AG20443 (cell line): ENCODE results near the gene FAHD1.
"Not testable (repeated sequence)": the region's sequence is repeated elsewhere in the genome, so short reads cannot be mapped to it uniquely, and the experiment has no call there.

Source experiments
- DNase-seq: peaks from one replicate; pipeline ENCODE4 v3.0.0; 2012; ENCODE audit warnings: low spot score, mixed read lengths

Gene FAHD1

DNA sequence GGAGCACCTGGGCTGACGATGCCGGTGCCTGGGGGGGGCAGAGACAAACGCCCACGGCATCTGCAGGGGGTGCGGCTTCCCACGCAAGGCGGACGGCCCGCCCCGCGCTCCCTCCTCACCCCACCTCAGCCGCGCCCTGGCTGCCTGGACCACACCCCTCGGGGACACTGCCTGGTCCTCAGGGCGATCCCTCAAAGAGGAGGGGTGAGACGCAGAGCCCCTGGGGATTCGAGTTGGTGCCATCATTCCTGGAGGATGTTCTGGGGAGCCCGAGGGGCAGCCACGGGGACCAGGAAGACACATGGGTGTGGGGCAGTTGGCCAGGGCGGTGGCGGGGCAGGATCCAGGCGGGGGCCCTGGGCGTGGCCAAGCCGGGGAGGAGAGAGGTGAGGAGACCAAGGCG, 37.4 kb upstream of the FAHD1 start:
- DNase-seq: no peak

DNA sequence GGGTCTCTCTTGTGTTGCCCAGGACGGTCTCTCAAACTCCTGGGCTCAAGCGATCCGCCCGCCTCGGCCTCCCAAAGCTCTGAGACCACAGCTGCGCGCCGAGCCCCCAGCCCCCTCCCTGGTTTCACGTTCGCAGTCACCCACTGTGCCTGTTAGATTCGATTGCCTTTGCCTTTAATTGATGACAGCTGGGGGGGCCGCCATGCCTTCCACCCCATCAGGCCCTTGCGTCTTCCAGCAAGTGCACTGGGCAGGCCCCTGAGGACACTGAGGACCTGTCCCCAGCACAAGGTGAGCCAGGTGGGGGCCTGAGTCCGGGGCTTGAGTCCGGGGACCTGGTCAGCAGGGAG, 36.8 kb upstream of the FAHD1 start:
- no peak for DNase-seq

DNA sequence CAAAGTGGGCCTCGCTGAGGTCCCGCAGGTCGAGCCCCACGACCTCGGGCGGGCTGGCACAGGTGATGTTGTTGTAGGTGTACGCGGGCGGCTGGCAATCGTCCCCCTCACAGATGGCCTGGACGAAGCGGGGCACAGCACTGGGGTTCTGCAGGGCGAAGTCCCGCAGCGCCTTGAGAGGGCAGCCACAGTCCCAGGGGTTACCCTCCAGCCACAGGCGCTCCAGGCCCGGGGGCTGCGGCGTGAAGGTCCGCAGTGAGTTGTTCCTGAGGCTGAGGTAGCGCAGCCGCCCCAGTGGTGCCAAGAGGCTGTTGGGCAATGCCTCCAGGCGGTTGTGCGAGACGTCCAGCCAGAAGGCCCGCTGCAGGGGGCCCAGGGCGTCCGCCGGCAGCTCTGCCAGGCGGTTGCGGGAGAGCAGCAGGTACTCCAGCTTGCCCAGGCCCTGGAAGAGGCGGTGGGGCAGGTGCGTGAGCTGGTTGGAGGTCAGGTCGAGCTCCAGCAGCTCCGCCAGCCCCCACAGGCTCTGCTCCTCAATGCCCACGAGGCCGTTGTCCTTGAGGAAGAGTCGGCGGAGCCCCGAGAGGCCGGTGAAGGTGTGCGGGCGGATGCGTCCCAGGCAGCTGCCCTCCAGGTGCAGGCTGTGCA, 36.3 kb upstream of the FAHD1 start:
- no peak for DNase-seq

DNA sequence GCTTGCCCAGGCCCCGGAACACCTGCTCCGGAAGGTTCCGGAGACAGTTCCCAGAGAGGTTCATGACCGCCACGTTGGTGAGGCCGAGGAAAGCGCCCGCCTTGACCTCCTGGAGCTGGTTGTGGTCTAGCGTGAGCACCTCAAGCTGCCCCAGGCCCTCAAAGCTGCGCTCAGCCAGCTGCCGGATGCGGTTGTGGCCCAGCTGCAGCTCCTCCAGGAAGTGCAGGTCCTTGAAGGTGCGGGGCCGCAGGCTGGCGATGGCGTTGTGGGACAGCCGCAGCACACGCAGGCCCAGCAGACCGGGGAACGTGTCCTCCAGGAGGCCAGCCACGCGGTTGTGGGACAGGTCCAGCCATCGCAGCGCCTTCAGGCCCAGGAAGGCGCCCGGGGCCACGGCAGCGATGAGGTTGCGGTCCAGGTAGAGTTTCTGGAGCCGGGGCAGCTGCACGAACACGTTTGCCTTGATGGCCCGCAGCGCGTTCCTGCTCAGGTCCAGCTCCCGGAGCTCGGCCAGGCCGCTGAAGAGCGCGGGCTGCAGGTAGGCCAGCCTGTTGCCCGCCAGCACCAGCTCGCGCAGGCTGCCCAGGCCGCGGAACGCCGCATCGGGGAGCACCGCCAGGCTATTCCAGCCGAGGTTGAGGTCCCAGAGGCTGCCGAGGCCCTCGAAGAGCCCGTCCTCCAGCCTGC, 35.6 kb upstream of the FAHD1 start:
- DNase-seq: no peak

DNA sequence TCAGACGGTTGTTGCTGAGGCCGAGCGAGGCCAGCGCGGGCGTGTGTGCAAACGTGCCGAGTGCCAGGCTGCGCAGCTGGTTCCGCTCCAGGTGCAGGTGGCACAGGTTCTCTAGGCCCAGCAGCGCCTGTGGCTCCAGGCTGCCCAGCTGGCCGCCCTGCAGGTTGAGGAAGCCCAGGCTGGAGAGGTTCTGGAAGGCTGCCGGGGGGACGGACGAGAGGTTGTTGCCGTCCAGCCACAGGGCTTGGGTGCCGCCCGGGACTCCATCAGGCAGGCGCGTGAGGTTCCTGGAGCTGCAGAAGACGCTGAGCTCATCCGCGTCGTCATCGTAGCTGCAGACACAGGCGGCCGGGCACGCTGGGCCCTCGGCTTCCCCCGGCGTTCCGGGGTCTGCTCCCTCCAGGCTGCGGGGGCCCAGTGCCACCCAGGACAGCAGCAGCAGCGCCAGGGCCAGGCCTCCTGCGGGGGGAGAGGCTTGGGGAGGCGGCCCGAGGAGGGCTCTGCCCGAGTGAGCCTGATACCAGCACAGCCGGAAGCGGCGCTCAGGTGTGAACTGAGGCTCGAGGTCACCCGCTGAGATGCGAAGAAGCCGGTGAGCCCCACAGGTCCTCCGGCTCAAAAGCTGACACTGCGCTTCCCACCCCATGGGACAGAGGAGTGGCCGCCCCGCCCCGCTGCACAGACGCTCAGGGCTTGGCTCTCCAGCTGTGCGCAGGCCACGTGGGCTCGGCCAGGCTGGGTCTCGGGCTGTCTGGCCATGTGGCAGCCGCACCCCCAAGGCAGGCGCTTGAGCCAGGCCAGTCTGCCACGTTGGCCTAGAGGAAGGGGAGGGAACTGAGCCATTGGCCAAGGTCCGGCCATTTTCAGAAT, 34.8 kb upstream of the FAHD1 start:
- DNase-seq: no peak

DNA sequence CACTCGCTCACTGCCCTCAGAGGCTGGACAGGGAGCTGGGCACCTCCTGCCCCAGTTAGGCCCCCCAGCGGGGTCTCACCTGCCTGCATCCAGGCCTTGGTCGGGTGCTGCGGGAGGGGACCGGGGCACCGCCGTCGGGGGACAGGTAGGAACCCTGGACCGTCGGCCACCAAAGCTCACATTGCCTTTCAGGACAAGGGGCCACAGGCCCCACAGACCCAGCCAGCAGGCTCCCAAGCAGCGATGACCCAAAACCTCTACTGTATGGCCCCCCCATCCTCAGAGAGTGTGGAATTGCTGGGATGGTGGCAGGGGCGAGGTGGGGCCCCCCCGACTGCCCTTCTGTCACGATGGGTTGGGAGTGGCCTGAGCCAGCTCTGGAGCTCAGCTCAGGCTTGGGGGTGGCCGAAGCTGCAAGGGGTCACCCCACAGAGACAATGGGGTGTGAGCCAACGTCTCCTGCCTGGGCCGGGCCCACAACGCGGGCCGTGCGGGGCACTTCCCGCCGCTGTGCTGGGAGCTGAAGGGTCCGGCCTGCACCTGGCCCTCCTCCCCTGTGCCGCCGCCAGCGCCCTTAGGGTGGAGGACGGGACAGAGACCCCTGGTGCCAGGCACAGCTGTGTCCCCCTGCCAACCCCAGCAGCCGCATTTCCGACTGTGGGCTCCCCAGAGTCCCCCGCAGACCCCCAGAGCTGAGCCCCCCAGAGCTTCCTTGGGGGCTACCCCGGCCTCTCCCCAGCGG, 34.0 kb upstream of the FAHD1 start:
- DNase-seq: no peak

DNA sequence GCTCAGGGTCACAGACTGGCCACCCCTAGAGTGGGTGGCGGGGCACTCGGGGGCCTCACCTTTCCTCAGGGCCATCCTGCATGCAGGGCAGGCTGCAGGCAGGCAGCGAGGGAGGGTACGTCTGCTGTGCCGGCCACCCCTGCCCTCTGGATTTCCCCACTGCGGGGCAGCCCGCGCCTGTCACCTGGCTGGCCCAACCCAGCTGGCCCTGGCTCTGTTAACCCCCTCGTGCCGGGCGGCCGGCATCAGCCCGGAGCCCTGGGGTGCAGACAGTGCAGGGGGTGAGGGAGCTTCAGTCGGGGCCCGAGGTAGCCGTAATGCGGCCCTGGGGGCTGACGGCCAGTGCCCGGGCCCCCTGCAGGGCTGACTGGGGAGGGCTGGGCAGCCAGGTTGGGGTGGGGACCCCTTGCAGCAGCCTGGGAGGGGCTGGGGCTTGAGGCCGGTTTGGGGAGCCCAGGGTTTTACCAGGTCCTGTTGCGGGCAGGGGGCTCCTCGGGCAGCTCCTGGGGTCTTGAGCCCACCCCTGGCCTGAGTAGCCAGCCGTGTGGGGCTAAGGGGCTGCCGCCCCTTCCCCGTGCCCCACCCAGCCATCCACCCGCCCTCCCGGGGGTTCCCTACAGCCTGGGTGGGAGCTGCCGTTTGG, 33.3 kb upstream of the FAHD1 start, which contains the start of gene IGFALS:
Gene IGFALS (minus strand): TSS at position 128 of the 643 bp plus-strand sequence. CDS start 53 bp downstream, at position 75.
- no peak for DNase-seq

DNA sequence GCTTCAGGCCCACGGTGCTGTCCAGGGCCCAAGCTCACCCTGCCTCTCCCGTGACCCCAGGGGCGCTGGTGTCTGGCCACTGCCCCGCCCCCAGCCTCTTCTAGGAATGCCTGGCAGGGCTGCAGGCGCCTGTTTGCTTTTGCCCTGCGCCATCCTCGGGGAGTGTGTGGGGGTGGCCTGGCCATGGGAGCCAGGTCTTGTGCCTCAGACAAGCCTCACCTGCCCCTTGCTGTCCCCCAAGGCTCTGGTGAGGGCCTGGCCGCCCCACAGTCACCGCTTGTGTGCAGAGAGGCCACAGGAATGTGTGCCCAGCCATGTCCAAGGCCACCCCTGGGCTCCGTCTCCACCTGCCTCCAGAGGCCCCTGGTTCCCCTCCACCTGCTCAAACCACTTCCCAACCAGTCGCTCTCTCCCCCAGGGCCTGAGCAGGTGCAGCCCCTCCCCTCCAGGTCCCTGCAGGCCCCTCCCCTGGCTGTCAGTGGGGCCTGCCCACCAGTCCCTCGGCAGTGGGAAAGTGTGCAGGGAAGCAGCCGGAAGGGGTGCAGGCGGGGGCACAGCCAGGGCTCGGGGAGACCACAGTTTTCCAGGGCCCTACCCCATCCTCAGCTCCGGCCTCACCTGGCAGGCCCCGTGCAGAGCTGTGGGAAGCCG, 32.7 kb upstream of the FAHD1 start:
- no peak for DNase-seq

GRCh38 chr16:1794908-1795666, 31.9 kb upstream of the FAHD1 start:
- no peak for DNase-seq

GRCh38 chr16:1799263-1799662, 27.7 kb upstream of the FAHD1 start:
- not testable (repeated sequence) for DNase-seq

- DNase-seq: peak; percentile 64
Observed at GRCh38 chr16:1800701-1801100, 26.3 kb upstream of the FAHD1 start.

DNA sequence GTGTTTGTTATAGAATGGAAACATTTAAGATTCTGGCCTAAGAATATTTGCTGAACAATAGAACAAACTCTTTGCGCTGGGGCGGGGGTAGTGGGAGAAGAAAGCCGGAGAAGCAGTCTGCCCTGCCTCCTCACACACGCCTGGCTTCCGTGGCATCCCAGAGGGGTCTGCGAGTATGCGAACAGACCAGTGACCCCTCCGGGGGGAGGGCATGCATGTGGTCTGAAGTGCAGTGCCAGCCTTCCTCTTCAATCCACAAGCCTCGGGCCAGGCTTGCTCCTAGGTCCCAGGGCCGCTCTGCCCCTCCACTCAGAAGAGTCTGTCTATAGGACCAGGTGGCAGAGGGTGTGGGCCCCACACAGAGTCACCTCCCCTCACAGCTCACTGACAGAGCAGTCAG, 19.4 kb upstream of the FAHD1 start:
- DNase-seq: no peak

DNA sequence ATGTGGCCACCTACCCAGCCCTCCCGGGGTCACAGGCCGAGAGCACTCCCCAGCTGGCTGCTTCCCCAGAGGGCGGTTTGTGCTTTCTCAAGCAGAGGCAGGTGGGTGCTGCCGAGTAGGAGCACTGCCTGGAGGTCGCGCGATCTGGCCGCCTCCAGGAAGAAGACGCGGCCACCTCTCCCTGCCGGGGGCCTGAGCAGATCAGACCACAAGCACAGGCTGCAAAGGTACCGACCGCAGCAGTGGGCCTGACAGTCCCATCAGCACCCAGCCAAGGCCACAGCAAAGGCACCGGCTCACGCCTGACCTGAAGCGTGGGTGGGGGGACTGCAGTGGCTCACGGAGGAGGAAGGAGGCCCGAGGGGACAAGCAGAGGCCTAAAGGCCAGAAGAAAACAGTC, 18.3 kb upstream of the FAHD1 start:
- DNase-seq: no peak

GRCh38 chr16:1809281-1809801, 17.7 kb upstream of the FAHD1 start:
- no peak for DNase-seq

DNA sequence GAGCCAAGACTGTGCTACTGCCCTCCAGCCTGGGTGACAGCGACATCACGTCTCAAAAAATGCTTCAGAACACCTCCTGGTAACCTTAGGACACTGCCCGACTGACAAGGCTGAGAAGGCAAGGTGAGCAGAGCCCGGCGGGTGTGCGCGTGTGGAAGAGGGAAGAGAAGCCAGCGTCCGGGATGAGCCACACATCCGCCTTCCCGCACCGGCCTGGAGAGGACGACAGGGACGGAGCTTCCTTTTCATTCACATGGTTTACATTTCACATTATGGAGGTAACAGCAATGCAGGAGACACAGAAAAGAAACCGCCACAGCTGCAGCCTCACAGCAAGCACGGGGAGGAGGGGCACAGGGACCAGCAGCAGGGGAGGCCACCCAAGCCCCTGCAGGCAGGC, 16.9 kb upstream of the FAHD1 start:
- DNase-seq: no peak

GRCh38 chr16:1810536-1810935, 16.5 kb upstream of the FAHD1 start:
- DNase-seq: no peak

DNA sequence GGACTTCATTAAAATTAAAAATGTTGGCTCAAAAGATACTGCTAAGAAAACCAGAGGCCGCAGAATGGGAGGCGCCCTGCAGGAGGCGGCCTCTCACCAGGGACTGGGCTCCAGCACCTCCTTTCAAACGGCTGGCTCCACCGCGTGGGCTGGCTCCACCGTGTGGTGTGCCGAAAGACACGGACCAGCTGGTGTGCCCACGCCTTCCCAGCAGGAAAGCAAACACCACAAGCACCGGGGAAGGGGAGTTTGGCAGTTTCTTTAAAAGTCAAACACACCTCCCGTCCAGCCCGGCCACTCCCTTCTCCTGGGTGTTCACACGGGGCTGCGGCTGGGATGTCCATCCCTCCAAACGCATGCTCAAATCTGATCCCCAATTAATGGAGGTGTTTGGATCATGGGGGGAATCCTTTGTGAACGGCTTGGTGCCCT, 14.3 kb upstream of the FAHD1 start:
- peak; percentile 85 for DNase-seq

DNA sequence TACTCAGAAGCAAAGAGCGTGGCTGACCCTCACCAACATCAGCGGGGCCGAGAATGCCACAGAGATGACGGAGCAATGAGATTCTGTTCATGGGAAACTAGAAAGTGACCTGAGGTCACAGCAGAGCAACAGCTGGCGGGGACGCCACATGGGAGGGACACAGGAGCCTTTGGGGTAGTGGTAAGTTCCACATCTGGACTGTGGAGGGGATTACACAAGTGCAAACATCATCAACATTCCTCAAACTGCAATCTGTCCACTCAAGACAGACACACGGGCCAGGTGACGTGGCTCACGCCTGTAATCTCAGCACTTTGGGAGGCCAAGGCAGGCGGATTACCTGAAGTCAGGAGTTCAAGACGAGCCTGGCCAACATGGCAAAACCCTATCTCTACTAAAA, 11.5 kb upstream of the FAHD1 start:
- DNase-seq: no peak

DNA sequence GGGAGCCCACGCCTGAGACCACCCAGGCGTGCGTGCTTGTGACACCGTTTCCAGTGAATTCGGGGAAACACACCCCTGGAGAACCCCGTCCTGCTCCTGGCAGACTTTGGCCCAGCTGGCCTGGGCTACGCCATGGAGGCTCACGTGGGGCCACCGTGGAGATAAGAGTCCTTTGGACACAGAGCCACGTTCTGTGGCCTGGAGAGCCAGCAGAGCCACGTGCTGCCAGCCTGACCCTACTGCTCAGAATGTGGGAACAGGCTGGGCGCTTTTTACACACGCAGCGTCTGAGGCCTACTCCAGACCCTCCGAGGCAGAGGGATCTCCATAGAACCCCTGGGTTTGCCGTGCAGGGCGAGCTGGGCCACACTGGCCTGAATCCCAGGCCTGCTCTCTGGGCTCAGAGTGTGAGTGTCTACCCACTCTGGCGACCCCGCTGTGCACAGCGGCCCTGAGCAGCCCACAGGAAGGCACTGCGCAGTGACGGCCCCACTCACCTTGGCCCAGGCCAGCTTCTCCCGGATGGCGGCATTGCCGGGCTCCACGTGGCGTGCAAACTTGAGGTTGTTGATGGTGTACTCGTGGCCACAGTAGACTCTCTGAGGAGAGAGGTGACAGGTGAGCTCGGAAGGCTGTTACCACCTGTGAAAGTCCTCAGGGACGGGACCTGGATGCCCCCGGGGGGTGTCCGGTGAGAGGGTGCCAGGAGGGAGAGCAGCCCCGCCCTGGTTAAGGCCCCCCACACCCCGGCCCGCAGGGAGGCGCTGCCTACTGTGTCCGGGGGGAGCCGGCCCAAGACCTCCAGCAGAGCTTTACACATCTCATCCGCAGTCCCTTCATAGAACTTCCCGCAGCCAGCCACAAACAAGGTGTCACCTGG, 10.4 kb upstream of the FAHD1 start:
- DNase-seq: no peak
